BLaER1 treated with 17β-estradiol and CSF1 and Interleukin-3, amounts not matched to agents 10 nM and 100 nM (cell line): ENCODE measurements around the gene NXN.

ENCODE experiments used
- H3K27ac ChIP-seq, 11 experiments: shearing (Covaris generic); formaldehyde crosslinking; 2 replicates each; pipeline ENCODE4 v1.8.1; 2022
- H3K27me3 ChIP-seq, 11 experiments: shearing (Covaris generic); formaldehyde crosslinking; 2 replicates each; pipeline ENCODE4 v1.8.1; 2022
- H3K36me3 ChIP-seq, 11 experiments: shearing (Covaris generic); formaldehyde crosslinking; 2 replicates each; pipeline ENCODE4 v1.8.1; 2022
- H3K4me1 ChIP-seq, 10 experiments: shearing (Covaris generic); formaldehyde crosslinking; 2 replicates each; pipeline ENCODE4 v1.8.1; 2022
- H3K4me2 ChIP-seq, 11 experiments: shearing (Covaris generic); formaldehyde crosslinking; 2 replicates each; pipeline ENCODE4 v1.8.1; 2022
- H3K4me3 ChIP-seq, 10 experiments: shearing (Covaris generic); formaldehyde crosslinking; 2 replicates each; pipeline ENCODE4 v1.8.1; 2022
- H3K9ac ChIP-seq, 11 experiments: shearing (Covaris generic); formaldehyde crosslinking; 2 replicates each; pipeline ENCODE4 v1.8.1; 2022
- H3K9me3 ChIP-seq, 11 experiments: shearing (Covaris generic); formaldehyde crosslinking; replicated peaks in 1 of 11; 2 replicates each; pipeline ENCODE4 v1.8.1; 2022
- H4K20me1 ChIP-seq, 11 experiments: shearing (Covaris generic); formaldehyde crosslinking; 2 replicates each; pipeline ENCODE4 v1.8.1; 2022
- Cebpa-rat ChIP-seq, 11 experiments: shearing (Covaris generic); IDR thresholded peaks; 2 replicates each; pipeline ENCODE4 v1.8.1; 2022

NXN gene

DNA sequence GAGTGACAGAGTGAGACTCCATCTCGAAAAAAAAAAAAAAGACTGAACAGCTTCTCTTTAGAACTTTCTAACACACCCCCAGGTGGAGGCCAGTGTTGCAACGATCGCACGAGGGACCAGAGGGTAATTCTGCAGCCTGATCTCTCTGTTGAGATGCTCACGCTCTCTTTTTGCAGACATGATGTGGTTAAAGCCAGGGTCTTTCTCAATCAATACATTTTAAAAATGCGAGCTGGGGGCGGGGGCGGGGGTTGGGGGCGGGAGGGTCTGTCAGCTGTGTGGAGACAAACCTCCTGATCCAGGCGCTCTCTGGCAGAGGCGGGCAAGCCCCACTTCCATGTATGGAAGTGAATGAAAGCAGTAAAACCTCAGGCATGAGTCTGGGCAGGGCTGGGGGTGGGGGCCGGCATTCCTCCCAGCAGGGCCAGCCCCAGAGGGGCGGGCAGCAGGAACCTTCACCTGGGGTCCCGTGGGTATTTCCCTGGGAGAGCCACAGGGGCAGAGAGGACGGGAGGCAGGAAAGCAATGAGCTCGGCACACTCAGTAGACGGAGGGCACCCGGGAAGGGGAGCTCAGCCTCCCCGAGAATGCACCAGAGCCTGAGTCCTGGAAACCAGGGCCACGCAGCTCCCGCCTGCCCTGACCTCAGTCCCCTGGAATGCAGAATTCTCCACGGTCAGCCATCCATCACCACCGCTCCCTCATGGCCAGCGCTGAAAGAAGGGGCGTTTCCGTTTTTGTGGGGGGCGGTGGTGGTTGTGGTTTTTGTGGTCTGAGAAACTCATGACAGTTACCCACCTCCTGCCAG is 28.0 kb downstream of the NXN start:
- peaks cover 11 to 49% (median 33%) of the 10 kb centered on the region in 10 experiments for H3K4me1 ChIP-seq
- H3K9me3 ChIP-seq = no peaks in the 10 kb centered on the region
- H3K9ac ChIP-seq = peak overlapping the region in 9 of 11 experiments; percentile 15 to 67 (median 44); a peak in 14 of 22 replicates
- peaks cover 0 to 38% (median 9%) of the 10 kb centered on the region in 11 experiments; a peak in 13 of 22 replicates for H3K36me3 ChIP-seq
- H3K4me3 ChIP-seq = peak overlapping the region in 4 of 10 experiments; percentile 18 to 37 (median 34); a peak in 6 of 20 replicates
- H4K20me1 ChIP-seq = peaks cover 0 to 88% (median 64%) of the 10 kb centered on the region in 11 experiments; a peak in 17 of 22 replicates
- no peak for TF ChIP-seq Cebpa-rat (IDR thresholded peaks at IDR 0.05)
- peak overlapping the region; percentile 78 to 97 (median 89) for H3K4me2 ChIP-seq
- peak overlapping the region in 5 of 11 experiments; percentile 34 to 60 (median 50); a peak in 6 of 22 replicates for H3K27ac ChIP-seq
- peaks cover 0 to 8% (median 0%) of the 10 kb centered on the region in 11 experiments; a peak in 1 of 22 replicates for H3K27me3 ChIP-seq

GRCh38 chr17:949623-950303 is 29.8 kb downstream of the NXN start:
- Histone ChIP-seq H3K27me3 (peaks cover 0 to 8% (median 0%) of the 10 kb centered on the region in 11 experiments; a peak in 1 of 22 replicates), H3K36me3 (peaks cover 0 to 35% (median 8%) of the 10 kb centered on the region in 11 experiments; a peak in 10 of 22 replicates), H3K4me1 (peaks cover 18 to 67% (median 51%) of the 10 kb centered on the region in 10 experiments), H3K9ac (peak overlapping the region in 3 of 11 experiments; percentile 29 to 46 (median 31); a peak in 2 of 22 replicates), H3K27ac (peak overlapping the region in 4 of 11 experiments; percentile 20 to 49 (median 46); a peak in 5 of 22 replicates), H3K9me3 (no peaks in the 10 kb centered on the region), H3K4me2 (peak overlapping the region in 8 of 11 experiments; percentile 2 to 84 (median 52); a peak in 9 of 22 replicates), H4K20me1 (peaks cover 0 to 88% (median 54%) of the 10 kb centered on the region in 11 experiments; a peak in 17 of 22 replicates), H3K4me3 (no peak overlapping the region)
- TF ChIP-seq Cebpa-rat (IDR thresholded peaks at IDR 0.05) = no peak

- Histone ChIP-seq H3K27ac (peak overlapping the region in 8 of 11 experiments; percentile 12 to 55 (median 43); a peak in 11 of 22 replicates), H4K20me1 (peaks cover 0 to 88% (median 46%) of the 10 kb centered on the region in 11 experiments; a peak in 16 of 22 replicates)
- no peak for TF ChIP-seq Cebpa-rat (IDR thresholded peaks at IDR 0.05)
These were observed 31.2 kb downstream of the NXN start for GRCh38 chr17:948284-948852.

DNA sequence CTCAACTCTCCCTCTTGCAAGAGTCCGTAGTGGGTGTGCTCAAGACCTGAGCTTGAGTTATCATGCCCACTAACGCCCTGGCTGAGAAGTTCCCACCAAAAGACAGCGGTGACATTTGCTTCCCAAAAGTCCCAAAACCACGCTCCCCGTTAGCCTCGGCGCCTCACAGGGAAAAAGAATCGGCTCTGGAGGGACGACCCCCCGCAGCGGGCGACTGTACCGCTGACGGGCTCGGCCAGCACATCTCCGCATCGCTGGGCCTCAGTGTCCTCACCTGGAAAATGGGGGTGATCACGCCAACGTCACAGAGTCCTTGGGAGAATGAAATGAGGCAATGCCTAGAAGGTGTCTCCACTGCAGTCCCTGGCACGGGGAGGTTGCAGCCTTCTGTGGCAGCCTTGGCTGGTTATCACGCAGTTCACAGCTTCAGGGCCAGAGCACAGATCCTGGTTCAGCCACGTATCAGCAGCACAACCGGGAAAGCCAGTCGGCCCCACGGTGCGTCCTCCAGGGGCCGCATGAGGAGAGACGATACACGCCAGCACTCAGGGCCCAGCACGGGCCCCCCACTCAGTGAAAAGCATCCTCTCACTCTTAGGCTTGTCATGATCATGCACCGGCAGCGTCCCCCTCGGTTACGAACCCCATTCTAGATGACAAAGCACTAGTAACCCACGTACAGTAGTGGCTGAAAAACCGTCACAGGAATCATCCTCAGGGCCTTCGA is 32.9 kb downstream of the NXN start:
- Histone ChIP-seq H3K9ac (no peak overlapping the region), H3K27ac (no peak overlapping the region), H3K4me2 (peak overlapping the region in 6 of 11 experiments; percentile 0 to 44 (median 16); a peak in 6 of 22 replicates), H3K4me1 (peaks cover 27 to 63% (median 53%) of the 10 kb centered on the region in 10 experiments), H3K4me3 (no peak overlapping the region), H3K27me3 (peaks cover 0 to 8% (median 0%) of the 10 kb centered on the region in 11 experiments; a peak in 1 of 22 replicates), H3K9me3 (no peaks in the 10 kb centered on the region), H4K20me1 (peaks cover 0 to 79% (median 33%) of the 10 kb centered on the region in 11 experiments; a peak in 16 of 22 replicates), H3K36me3 (peaks cover 0 to 32% (median 8%) of the 10 kb centered on the region in 11 experiments; a peak in 10 of 22 replicates)
- no peak for TF ChIP-seq Cebpa-rat (IDR thresholded peaks at IDR 0.05)

More at GRCh38 chr17:948284-948852, 31.2 kb downstream of the NXN start:
- peaks cover 0 to 8% (median 0%) of the 10 kb centered on the region in 11 experiments; a peak in 1 of 22 replicates for H3K27me3 ChIP-seq
- H3K9ac ChIP-seq = peak overlapping the region in 7 of 11 experiments; percentile 8 to 65 (median 34); a peak in 6 of 22 replicates
- peaks cover 0 to 33% (median 8%) of the 10 kb centered on the region in 11 experiments; a peak in 11 of 22 replicates for H3K36me3 ChIP-seq
- peaks cover 31 to 74% (median 60%) of the 10 kb centered on the region in 10 experiments for H3K4me1 ChIP-seq
- H3K4me2 ChIP-seq = peak overlapping the region; percentile 2 to 86 (median 54); a peak in 18 of 22 replicates
- H3K9me3 ChIP-seq = no peaks in the 10 kb centered on the region
- no peak overlapping the region for H3K4me3 ChIP-seq

DNA sequence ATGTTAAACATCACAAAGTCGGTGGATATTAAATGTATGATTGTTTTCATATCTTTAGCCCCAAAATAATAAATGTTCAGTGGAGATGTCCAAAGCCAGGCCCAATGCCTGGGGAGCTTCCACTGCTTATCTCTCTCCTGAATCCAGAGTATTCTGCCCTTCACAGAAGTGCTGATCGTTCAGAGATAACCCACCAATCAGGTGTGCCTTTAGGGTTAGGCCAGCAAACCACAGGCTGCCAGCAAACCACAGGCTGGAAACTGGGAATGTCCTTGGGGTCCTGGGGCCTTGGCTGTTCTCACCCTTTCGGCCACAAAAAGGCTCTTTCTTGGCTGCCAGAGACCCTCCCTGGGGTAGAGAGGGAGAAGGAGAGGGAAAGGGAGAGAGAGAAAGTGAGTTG is 33.9 kb downstream of the NXN start:
- Histone ChIP-seq H3K9ac (peak overlapping the region in 4 of 11 experiments; percentile 2 to 55 (median 32); a peak in 3 of 22 replicates), H3K27ac (peak overlapping the region in 6 of 11 experiments; percentile 20 to 49 (median 39); a peak in 8 of 22 replicates), H3K4me2 (peak overlapping the region in 10 of 11 experiments; percentile 7 to 85 (median 62); a peak in 16 of 22 replicates), H4K20me1 (peaks cover 0 to 70% (median 24%) of the 10 kb centered on the region in 11 experiments; a peak in 14 of 22 replicates), H3K27me3 (peaks cover 0 to 3% (median 0%) of the 10 kb centered on the region in 11 experiments; a peak in 1 of 22 replicates), H3K9me3 (no peaks in the 10 kb centered on the region), H3K4me3 (no peak overlapping the region), H3K36me3 (peaks cover 0 to 32% (median 8%) of the 10 kb centered on the region in 11 experiments; a peak in 10 of 22 replicates), H3K4me1 (peaks cover 19 to 54% (median 44%) of the 10 kb centered on the region in 10 experiments)
- no peak for TF ChIP-seq Cebpa-rat (IDR thresholded peaks at IDR 0.05)

GRCh38 chr17:944266-944826 is 35.2 kb downstream of the NXN start:
- peaks cover 19 to 54% (median 44%) of the 10 kb centered on the region in 10 experiments for H3K4me1 ChIP-seq
- H4K20me1 ChIP-seq = peaks cover 0 to 71% (median 15%) of the 10 kb centered on the region in 11 experiments; a peak in 11 of 22 replicates

DNA sequence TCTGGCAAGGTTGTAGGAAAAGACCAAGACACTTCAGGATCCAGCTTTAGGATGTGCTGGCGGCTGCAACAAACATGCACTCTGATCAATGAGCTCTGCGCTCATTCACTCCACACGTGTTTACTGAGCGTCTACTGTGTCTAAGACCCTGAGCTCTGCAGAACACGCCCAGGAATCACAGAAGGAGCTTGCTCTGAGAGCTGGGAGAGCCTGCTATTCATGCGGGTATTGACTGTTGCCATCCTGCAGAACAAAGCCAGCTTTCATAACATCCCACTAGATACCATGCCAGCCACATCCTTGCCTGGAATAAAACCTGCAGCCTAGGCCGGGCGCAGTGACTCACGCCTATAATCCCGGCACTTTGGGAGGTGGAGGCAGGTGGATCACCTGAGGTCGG is 44.1 kb downstream of the NXN start:
- no peak overlapping the region for H3K9ac ChIP-seq
- H3K36me3 ChIP-seq = peaks cover 0 to 44% (median 27%) of the 10 kb centered on the region in 11 experiments; a peak in 16 of 22 replicates
- no peaks in the 10 kb centered on the region for H3K27me3 ChIP-seq
- H4K20me1 ChIP-seq = peaks cover 0 to 96% (median 9%) of the 10 kb centered on the region in 11 experiments; a peak in 11 of 22 replicates
- no peak overlapping the region for H3K4me3 ChIP-seq
- no peak overlapping the region for H3K27ac ChIP-seq
- H3K4me1 ChIP-seq = peaks cover 32 to 55% (median 49%) of the 10 kb centered on the region in 10 experiments
- no peak for TF ChIP-seq Cebpa-rat (IDR thresholded peaks at IDR 0.05)
- H3K4me2 ChIP-seq = no peak overlapping the region
- H3K9me3 ChIP-seq = no peaks in the 10 kb centered on the region

More at GRCh38 chr17:944266-944826, 35.2 kb downstream of the NXN start:
- Histone ChIP-seq H3K27ac (peak overlapping the region in 7 of 11 experiments; percentile 2 to 58 (median 48); a peak in 13 of 22 replicates), H3K4me2 (peak overlapping the region; percentile 8 to 95 (median 71); a peak in 19 of 22 replicates), H3K4me3 (no peak overlapping the region), H3K9me3 (no peaks in the 10 kb centered on the region), H3K9ac (peak overlapping the region in 4 of 11 experiments; percentile 8 to 46 (median 23); a peak in 4 of 22 replicates), H3K27me3 (no peaks in the 10 kb centered on the region), H3K36me3 (peaks cover 0 to 32% (median 8%) of the 10 kb centered on the region in 11 experiments; a peak in 10 of 22 replicates)
- no peak for TF ChIP-seq Cebpa-rat (IDR thresholded peaks at IDR 0.05)
